ENCODE results near the gene RCCD1. TPM values are rescaled to one million over a fixed set of nuclear protein-coding genes. Genes with fewer than 3 reads are reported as not detected.

Gene RCCD1
- total RNA-seq, 1 donor from 2014 or later, result 21.8 TPM

Other genes starting within 250 kb of the RCCD1 start
- gene BLM, start 237.5 kb upstream of the RCCD1 start, total RNA-seq, result 1.2 TPM
- gene FURIN, start 86.3 kb upstream of the RCCD1 start, total RNA-seq, result 33.8 TPM
- gene FES, start 70.4 kb upstream of the RCCD1 start, total RNA-seq, result 26.2 TPM
- 95.4 TPM for gene MAN2A2, start 51.6 kb upstream of the RCCD1 start, total RNA-seq
- gene HDDC3, start 22.3 kb upstream of the RCCD1 start, total RNA-seq, result 20.9 TPM
- gene UNC45A, start 19.6 kb upstream of the RCCD1 start, total RNA-seq, result 117 TPM
- gene PRC1, start 39.7 kb downstream of the RCCD1 start, total RNA-seq, result 6.6 TPM
- gene VPS33B, start 67.7 kb downstream of the RCCD1 start, total RNA-seq, result 14.9 TPM
- 0.35 TPM for gene SV2B, start 145.4 kb downstream of the RCCD1 start, total RNA-seq

Measured in mucosa of gallbladder (tissue), 1 donor.